Measurements from ENCODE around the gene NMS.

NMS gene

DNA sequence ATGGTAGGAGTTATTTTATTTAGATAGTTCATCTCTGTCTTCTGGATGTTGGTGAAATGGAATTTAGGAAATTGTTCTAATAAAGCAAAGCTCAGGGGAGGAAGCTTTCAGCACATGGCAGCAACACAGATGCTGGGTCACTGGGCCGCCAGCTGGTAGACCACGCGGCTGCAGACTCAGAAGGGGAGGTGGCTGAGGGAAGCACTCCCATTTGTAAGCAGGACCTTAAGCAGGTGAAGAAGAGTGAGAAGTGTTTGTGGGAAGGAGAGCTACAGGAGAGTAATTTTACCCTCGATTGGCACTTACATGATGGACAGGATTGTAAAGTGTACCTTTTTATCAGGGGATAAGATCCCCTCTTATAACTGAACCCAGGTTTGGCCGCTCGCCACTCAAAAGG is 24.4 kb downstream of the NMS start:
- no peak for DNase-seq

GRCh38 chr2:100502782-100503181 is 32.5 kb downstream of the NMS start:
- no peak for DNase-seq

- DNase-seq = no peak
These were observed 34.3 kb downstream of the NMS start for GRCh38 chr2:100504542-100504941.

GRCh38 chr2:100509066-100509465 is 38.8 kb downstream of the NMS start:
- no peak for DNase-seq

- no peak for DNase-seq
These were observed 43.4 kb downstream of the NMS start for GRCh38 chr2:100513650-100514049.

- DNase-seq = no peak
These were observed 47.3 kb downstream of the NMS start for GRCh38 chr2:100517556-100517955.

DNA sequence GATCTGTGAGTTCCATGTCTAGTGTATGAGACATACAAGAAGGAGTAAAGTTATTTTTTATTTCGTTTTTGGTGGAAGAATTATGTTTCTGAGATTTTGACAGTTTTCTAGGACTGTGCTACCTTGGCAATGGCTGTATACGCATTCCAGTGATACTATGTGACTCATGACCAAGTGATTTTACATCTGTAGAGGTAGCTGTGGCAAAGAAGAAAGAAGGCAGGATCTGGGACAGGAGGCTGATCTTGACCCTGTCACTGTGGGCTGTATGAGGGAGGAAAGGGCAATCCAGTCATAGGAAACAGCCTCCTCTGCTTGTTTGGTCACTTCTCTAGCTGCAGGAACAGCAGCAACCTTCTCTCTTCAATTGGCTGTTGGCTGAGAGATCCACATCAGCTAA is 48.5 kb downstream of the NMS start:
- no peak for DNase-seq

DNA sequence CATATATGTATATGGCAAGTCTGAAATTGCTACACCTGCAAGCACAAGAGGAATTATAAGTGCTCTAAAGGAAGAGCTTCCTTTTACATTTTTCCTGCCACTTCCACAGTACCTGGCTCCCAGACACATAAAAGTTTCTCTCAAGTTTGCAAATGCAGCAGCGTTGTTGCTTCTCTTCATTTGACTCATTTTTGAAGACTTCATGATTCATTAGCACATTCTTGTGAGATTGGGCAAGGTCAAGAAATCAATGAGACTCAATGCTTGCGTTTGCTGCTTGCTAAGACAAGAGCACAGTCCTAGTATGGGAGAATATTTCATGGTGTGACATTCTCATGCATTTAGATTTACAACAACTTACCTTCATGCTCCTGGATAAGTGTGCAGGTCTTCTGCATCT is 49.9 kb downstream of the NMS start:
- DNase-seq = no peak

- DNase-seq = no peak
These were observed 52.1 kb downstream of the NMS start for GRCh38 chr2:100522430-100522829.

DNA sequence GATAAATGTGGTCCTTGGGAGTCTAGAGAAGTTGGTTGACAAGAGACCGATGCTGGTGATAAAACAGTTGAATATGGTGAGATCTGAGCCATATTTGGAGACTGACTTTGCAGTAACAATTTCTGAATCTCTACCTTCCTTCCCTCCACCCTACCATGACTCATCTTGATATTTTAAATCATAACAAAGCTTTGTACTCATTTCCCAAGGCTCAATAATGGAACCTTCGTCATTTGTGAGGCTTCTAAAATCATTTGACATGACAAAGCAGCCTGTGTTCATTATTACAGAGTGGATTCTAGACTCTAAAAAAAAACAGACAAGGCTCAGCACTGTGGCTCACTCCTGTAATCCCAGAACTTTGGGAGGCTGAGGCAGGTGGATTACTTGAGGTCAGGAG is 54.0 kb downstream of the NMS start:
- no peak for DNase-seq

GRCh38 chr2:100526868-100527267 is 56.6 kb downstream of the NMS start:
- DNase-seq = no peak

DNA sequence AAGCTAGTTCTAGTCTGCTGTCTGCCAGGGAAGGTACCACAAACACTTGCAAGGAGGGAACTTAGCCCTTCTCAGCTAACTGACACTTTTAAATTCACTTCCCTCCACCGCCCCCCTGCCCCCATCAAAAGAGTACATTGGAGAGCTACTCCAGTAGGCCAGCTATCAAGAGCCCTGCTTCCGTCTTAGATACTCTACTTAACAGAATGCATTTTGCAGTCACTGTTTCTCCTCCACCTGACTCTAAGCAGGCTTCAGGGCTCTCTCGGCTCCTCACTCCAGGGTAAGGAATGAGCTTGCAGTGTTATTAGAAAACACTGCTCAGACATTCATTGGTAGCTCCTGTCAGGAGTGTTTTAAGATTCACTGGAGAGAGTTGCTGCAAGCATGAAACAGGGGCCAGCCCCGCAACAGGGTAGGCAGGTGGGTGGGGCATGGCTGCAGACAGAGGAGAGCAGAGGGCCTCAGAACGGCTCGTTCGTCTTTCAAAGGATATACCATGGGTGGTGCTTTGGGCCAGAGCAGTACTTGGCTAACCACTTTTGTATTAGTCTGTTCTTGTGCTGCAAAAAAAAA is 57.2 kb downstream of the NMS start:
- no peak for DNase-seq

DNA sequence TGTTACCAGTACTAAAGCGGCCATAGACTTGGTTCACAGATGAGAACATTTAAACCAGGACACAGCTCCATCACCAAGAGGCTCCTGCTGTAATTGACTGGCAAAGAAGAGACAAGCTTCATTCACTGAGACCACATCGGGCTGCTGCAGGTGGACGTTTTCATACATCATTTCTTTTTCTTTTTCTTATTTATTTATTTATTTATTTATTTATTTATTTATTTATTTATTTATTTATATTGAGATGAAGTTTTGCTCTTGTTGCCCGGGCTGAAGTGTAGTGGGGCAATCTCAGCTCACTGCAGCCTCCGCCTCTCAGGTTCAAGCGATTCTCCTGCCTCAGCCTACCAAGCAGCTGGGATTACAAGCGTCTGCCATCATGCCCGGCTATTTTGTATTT is 58.9 kb downstream of the NMS start:
- no peak for DNase-seq

GRCh38 chr2:100529900-100530299 is 59.6 kb downstream of the NMS start:
- DNase-seq = no peak
